ENCODE results near the gene NUDT13. TPM values are rescaled to one million over a fixed set of nuclear protein-coding genes. Genes with fewer than 3 reads are reported as not detected.

The NUDT13 gene
- total RNA-seq, 2 experiments from 2014 or later, result 1.6 to 1.7 TPM

DNA sequence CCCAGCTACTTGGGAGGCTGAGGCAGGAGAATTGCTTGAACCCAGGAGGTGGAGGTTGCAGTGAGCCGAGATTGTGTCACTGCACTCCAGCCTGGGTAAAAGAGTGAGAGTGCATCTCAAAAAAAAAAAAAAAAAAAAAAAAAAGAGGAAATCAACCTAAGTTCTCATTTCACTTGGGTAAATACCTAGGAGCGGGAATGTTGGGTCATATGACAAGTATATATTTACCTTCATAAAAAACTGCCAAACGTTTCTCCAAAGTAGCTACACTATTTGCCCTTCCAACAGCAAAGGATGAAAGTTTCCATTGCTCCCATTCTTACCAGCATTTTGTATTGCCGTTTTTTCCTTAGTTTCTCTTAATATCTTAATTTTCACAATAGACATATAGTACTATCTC, 23.4 kb upstream of the NUDT13 start:
- Mint-ChIP-seq H3K27me3 (ENCODE audit: low read depth) (no peaks in the 10 kb centered on the region), H3K27ac (no peak overlapping the region), H3K4me1 (ENCODE audit: low read depth) (peaks cover 21% of the 10 kb centered on the region), H3K9me3 (ENCODE audit: insufficient read depth) (no peaks in the 10 kb centered on the region), H3K36me3 (ENCODE audit: low read depth) (peaks cover 23% of the 10 kb centered on the region), H3K4me3 (no peak overlapping the region)
- DNase-seq, result no peak
- ChIA-PET CTCF (interaction anchor here (1.2 kb wide), 1 partner anchor 9 kb away, joined by 3 read pairs; no protein-coding TSS in a partner anchor), POLR2A (no interaction called here)
- no peak for ATAC-seq

DNA sequence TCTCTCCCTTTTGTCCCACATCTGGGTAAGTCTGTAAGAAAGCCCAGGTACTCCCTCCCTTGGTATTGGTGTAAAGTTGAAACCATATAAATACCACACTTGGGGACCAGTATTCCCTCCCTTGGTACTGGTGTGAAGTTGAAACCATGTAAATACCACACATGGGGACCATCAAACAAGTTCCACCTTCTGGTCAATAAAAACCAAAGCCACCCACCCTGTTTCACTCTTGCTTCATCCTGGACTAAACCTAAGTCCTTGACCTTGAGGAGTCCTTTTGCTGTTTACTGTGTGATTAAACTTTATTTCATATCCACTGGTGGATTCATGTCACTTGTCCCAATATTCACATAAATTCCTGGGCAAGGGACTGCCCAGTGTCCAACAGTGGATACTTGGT, 22.0 kb upstream of the NUDT13 start:
- Mint-ChIP-seq H3K36me3 (ENCODE audit: low read depth) (peaks cover 27% of the 10 kb centered on the region), H3K27me3 (ENCODE audit: low read depth) (no peaks in the 10 kb centered on the region), H3K9me3 (ENCODE audit: insufficient read depth) (no peaks in the 10 kb centered on the region), H3K27ac (no peak overlapping the region), H3K4me3 (no peak overlapping the region), H3K4me1 (ENCODE audit: low read depth) (peaks cover 29% of the 10 kb centered on the region)
- ATAC-seq (no peak), DNase-seq (no peak)
- ChIA-PET CTCF (no interaction called here), POLR2A (no interaction called here)

DNA sequence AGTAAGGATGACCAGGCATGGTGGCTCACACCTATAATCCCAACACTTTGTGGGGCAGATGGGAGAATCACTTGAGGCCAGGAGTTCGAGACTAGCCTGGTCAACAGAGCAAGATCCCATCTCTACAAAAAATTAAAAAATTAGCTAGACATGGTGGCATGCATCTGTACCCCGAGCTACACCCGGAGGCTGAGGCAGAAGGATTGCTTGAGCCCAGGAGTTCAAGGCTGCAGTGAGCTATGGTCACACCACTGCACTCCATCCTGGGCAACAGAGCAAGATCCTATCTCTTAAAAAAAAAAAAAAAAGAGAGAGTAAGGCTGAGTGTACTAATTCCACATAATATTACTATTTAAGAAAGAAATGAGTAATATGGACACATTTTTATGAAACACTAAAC, 17.4 kb upstream of the NUDT13 start:
- Mint-ChIP-seq H3K27me3 (ENCODE audit: low read depth) (no peaks in the 10 kb centered on the region), H3K36me3 (ENCODE audit: low read depth) (peaks cover 27% of the 10 kb centered on the region), H3K4me1 (ENCODE audit: low read depth) (peaks cover 48% of the 10 kb centered on the region), H3K4me3 (no peak overlapping the region), H3K9me3 (ENCODE audit: insufficient read depth) (no peaks in the 10 kb centered on the region), H3K27ac (no peak overlapping the region)
- CTCF ChIA-PET, result no interaction called here
- no peak for ATAC-seq
- DNase-seq, result no peak
- POLR2A ChIA-PET, result no interaction called here

GRCh38 chr10:73093922-73094850, 16.1 kb upstream of the NUDT13 start:
- no peak for ATAC-seq
- POLR2A ChIA-PET, result interaction anchor here (1.1 to 2.1 kb wide), 4 partner anchors 39 to 75 kb away, joined by 3 to 7 read pairs (median 4); no protein-coding TSS in a partner anchor
- peaks cover 20% of the 10 kb centered on the region for H3K36me3 Mint-ChIP-seq (ENCODE audit: low read depth)
- no peak for DNase-seq
- peak overlapping the region; percentile 39 for H3K27ac Mint-ChIP-seq
- no peaks in the 10 kb centered on the region for H3K27me3 Mint-ChIP-seq (ENCODE audit: low read depth)
- no peaks in the 10 kb centered on the region for H3K9me3 Mint-ChIP-seq (ENCODE audit: insufficient read depth)
- CTCF ChIA-PET, result interaction anchor here (1.7 to 4.8 kb wide), 7 partner anchors 11 to 65 kb away, joined by 5 to 86 read pairs (median 20); partner anchors contain the start of gene NUDT13
- peaks cover 37% of the 10 kb centered on the region for H3K4me1 Mint-ChIP-seq (ENCODE audit: low read depth)
- H3K4me3 Mint-ChIP-seq, result peak overlapping the region; percentile 90

- Mint-ChIP-seq H3K4me3 (peak overlapping the region; percentile 90), H3K27ac (peak overlapping the region; percentile 91)
- ATAC-seq, result no peak
Observed at GRCh38 chr10:73094986-73095480, 15.2 kb upstream of the NUDT13 start.

DNA sequence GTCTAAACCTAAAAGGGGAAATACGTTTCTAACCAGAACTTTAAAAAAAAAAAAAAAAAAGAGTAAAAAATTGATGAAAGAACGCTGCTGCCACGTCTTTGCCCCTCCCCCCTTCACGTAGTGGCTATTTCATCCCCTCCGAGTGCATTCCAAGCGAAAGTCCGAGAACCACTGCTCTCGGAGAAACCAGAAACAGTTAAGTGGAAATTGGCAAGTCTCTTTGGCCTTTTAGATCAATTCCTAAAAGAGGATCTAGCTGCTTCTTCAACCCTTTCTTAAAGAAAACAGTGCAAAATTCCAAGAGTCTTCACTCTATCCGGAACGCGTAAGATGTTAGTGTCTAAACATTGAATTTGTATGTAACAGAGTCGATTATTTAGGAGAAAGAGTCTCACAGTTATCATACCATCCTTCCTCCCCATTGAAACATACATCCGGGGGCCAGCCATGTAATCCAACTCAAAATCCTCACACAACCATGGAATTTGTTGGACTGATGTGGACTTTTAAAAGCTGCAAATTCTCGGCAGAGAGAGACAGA, 14.7 kb upstream of the NUDT13 start:
- CTCF ChIA-PET, result interaction anchor here (0.9 to 4.8 kb wide), 19 partner anchors 9 to 731 kb away, joined by 3 to 86 read pairs (median 5); partner anchors contain the start of genes ECD, FAM149B1, MRPS16 and NUDT13
- peak; percentile 1 for ATAC-seq
- Mint-ChIP-seq H3K4me3 (peak overlapping the region; percentile 90), H3K27ac (peak overlapping the region; percentile 91), H3K9me3 (ENCODE audit: insufficient read depth) (no peaks in the 10 kb centered on the region), H3K27me3 (ENCODE audit: low read depth) (no peaks in the 10 kb centered on the region), H3K36me3 (ENCODE audit: low read depth) (peaks cover 21% of the 10 kb centered on the region), H3K4me1 (ENCODE audit: low read depth) (peaks cover 35% of the 10 kb centered on the region)
- DNase-seq, result peak; percentile 58
- POLR2A ChIA-PET, result interaction anchor here (0.6 to 2.1 kb wide), 16 partner anchors 10 to 538 kb away, joined by 3 to 13 read pairs (median 5); partner anchors contain the start of genes CFAP70, DNAJC9, ECD and NUDT13

More at GRCh38 chr10:73094986-73095480, 15.2 kb upstream of the NUDT13 start:
- Mint-ChIP-seq H3K4me1 (ENCODE audit: low read depth) (peaks cover 35% of the 10 kb centered on the region), H3K36me3 (ENCODE audit: low read depth) (peaks cover 19% of the 10 kb centered on the region), H3K27me3 (ENCODE audit: low read depth) (no peaks in the 10 kb centered on the region), H3K9me3 (ENCODE audit: insufficient read depth) (no peaks in the 10 kb centered on the region)
- ChIA-PET CTCF (interaction anchor here (0.9 to 4.8 kb wide), 12 partner anchors 8 to 64 kb away, joined by 3 to 86 read pairs (median 6); partner anchors contain the start of gene NUDT13), POLR2A (interaction anchor here (0.6 to 2.1 kb wide), 9 partner anchors 10 to 537 kb away, joined by 3 to 9 read pairs (median 5); partner anchors contain the start of genes DNAJC9 and NUDT13)
- DNase-seq, result no peak

GRCh38 chr10:73096041-73096448, 14.2 kb upstream of the NUDT13 start:
- H3K9me3 Mint-ChIP-seq (ENCODE audit: insufficient read depth), result no peaks in the 10 kb centered on the region
- ATAC-seq, result peak; percentile 56

DNA sequence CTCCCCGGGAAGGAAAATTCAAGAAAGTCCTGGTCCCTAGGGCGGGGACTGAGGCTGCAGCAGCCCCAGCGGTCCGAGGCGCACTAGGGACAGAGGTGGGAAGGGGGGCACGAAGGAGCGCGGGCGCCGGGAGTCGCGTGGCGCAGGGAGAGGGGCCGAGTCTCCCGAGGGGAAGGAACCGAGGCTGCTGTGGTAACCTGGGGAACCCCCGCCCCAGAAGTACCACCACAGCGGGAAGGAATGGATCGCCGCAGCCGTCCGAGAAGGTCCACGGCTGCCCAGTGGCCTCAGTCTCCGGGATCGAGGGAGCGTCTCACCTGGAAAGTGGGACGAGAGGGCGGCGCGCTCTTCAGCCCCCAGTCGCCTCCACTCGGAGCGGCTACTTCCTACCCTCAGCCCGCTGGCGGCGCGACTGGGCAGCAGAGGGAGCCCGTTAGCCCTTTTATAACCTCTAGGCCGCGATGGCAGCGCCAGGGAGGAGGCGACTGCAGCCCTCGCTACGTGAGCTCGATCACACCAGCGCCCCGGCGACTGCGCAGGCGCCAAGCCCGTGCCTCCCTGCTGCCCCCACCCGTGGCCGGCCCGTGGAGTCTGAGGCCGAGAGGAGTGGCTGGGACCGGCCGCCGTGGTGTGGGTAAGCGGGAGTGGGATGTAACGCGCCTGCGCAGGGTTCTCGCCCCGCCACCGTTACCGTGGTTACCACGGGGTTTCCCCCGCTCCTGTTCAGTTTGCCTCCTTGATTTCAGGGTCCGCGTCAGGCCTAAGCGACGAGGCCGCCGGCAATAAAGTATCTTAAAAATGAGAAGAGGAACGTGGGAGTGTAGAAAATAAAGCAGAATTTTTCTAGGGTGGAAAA, 13.6 kb upstream of the NUDT13 start, which contains the start of gene P4HA1:
P4HA1 (minus strand) TSS at position 418 of the 856 bp plus-strand sequence. CDS start 21,983 bp downstream, outside the sequence.
- peak within 1 kb of the TSS; percentile 90 for H3K4me3 Mint-ChIP-seq
- H3K27ac Mint-ChIP-seq, result peak within 1 kb of the TSS; percentile 91
- H3K4me1 Mint-ChIP-seq (ENCODE audit: low read depth), result peaks cover 33% of the 10 kb centered on the region
- ChIA-PET POLR2A (interaction anchor here (0.6 to 2.1 kb wide), 15 partner anchors 11 to 263 kb away, joined by 3 to 13 read pairs (median 5); partner anchors contain the start of genes CFAP70, DNAJC9, ECD and FAM149B1), CTCF (interaction anchor here (0.6 to 4.8 kb wide), 33 partner anchors 10 to 732 kb away, joined by 3 to 86 read pairs (median 4); partner anchors contain the start of genes ECD, FAM149B1, MRPS16 and NUDT13)
- DNase-seq, result peak; percentile 99
- peaks cover 19% of the 10 kb centered on the region for H3K36me3 Mint-ChIP-seq (ENCODE audit: low read depth)
- H3K27me3 Mint-ChIP-seq (ENCODE audit: low read depth), result no peaks in the 10 kb centered on the region
- H3K9me3 Mint-ChIP-seq (ENCODE audit: insufficient read depth), result no peaks in the 10 kb centered on the region
- peak; percentile 94 for ATAC-seq

More at GRCh38 chr10:73096041-73096448, 14.2 kb upstream of the NUDT13 start:
- CTCF ChIA-PET, result interaction anchor here (0.9 to 4.8 kb wide), 20 partner anchors 9 to 732 kb away, joined by 3 to 86 read pairs (median 5); partner anchors contain the start of genes ECD, FAM149B1, MRPS16 and NUDT13
- POLR2A ChIA-PET, result interaction anchor here (0.7 to 2.1 kb wide), 14 partner anchors 11 to 529 kb away, joined by 3 to 13 read pairs (median 5); partner anchors contain the start of genes CFAP70, DNAJC9, ECD and NUDT13
- H3K4me1 Mint-ChIP-seq (ENCODE audit: low read depth), result peaks cover 35% of the 10 kb centered on the region
- peak overlapping the region; percentile 91 for H3K27ac Mint-ChIP-seq
- H3K27me3 Mint-ChIP-seq (ENCODE audit: low read depth), result no peaks in the 10 kb centered on the region
- H3K4me3 Mint-ChIP-seq, result peak overlapping the region; percentile 90
- DNase-seq, result peak; percentile 82
- H3K36me3 Mint-ChIP-seq (ENCODE audit: low read depth), result peaks cover 21% of the 10 kb centered on the region

- Mint-ChIP-seq H3K36me3 (ENCODE audit: low read depth) (peaks cover 17% of the 10 kb centered on the region), H3K27me3 (ENCODE audit: low read depth) (no peaks in the 10 kb centered on the region), H3K9me3 (ENCODE audit: insufficient read depth) (no peaks in the 10 kb centered on the region), H3K4me1 (ENCODE audit: low read depth) (peaks cover 29% of the 10 kb centered on the region), H3K27ac (peak overlapping the region; percentile 91), H3K4me3 (peak overlapping the region; percentile 90)
- ChIA-PET POLR2A (interaction anchor here (0.6 to 1.9 kb wide), 8 partner anchors 12 to 262 kb away, joined by 3 to 13 read pairs (median 5); partner anchors contain the start of genes ECD, FAM149B1 and NUDT13), CTCF (interaction anchor here (0.6 to 4.8 kb wide), 24 partner anchors 13 to 155 kb away, joined by 3 to 86 read pairs (median 4); partner anchors contain the start of genes ECD, FAM149B1 and NUDT13)
- ATAC-seq (no peak), DNase-seq (no peak)
Observed at GRCh38 chr10:73097305-73097670, 13.0 kb upstream of the NUDT13 start.

- DNase-seq, result no peak
Observed at GRCh38 chr10:73099141-73099540, 11.1 kb upstream of the NUDT13 start.

More at GRCh38 chr10:73099141-73099540, 11.1 kb upstream of the NUDT13 start:
- ChIA-PET CTCF (interaction anchor here (0.7 to 3.2 kb wide), 4 partner anchors 11 to 60 kb away, joined by 3 to 16 read pairs (median 8); partner anchors contain the start of gene NUDT13), POLR2A (interaction anchor here (0.7 kb wide), 1 partner anchor 55 kb away, joined by 4 read pairs; no protein-coding TSS in a partner anchor)
- Mint-ChIP-seq H3K4me3 (no peak overlapping the region), H3K9me3 (ENCODE audit: insufficient read depth) (no peaks in the 10 kb centered on the region), H3K36me3 (ENCODE audit: low read depth) (peaks cover 13% of the 10 kb centered on the region), H3K27me3 (ENCODE audit: low read depth) (no peaks in the 10 kb centered on the region), H3K4me1 (ENCODE audit: low read depth) (peaks cover 18% of the 10 kb centered on the region), H3K27ac (no peak overlapping the region)
- ATAC-seq, result no peak
